HEK293T (cell line): ENCODE measurements around the gene CADM1.

ENCODE experiments used
- BHLHE40 ChIP-seq: fragments of 450-650 bp; IDR thresholded peaks from 2 replicates; pipeline ENCODE4 v1.6.1; 2016; ENCODE audit warnings: mild to moderate bottlenecking, moderate library complexity, borderline replicate concordance
- CTBP1 ChIP-seq: fragments of 450-650 bp; IDR thresholded peaks from 2 replicates; pipeline ENCODE4 v1.6.1; 2016; ENCODE audit warnings: borderline replicate concordance
- ELF4 ChIP-seq: fragments of 450-650 bp; IDR thresholded peaks from 2 replicates; pipeline ENCODE4 v1.6.1; 2017; ENCODE audit warnings: antibody characterized with exemption
- FOXA1 ChIP-seq: fragments of 450-650 bp; IDR thresholded peaks from 2 replicates; pipeline ENCODE4 v1.6.1; 2016; ENCODE audit warnings: mild to moderate bottlenecking
- FOXK2 ChIP-seq: fragments of 450-650 bp; IDR thresholded peaks from 2 replicates; pipeline ENCODE4 v1.6.1; 2016; ENCODE audit warnings: mild to moderate bottlenecking
- FOXM1 ChIP-seq: fragments of 450-650 bp; IDR thresholded peaks from 2 replicates; pipeline ENCODE4 v1.6.1; 2017; ENCODE audit warnings: mild to moderate bottlenecking, borderline replicate concordance
- HDGF ChIP-seq: fragments of 450-650 bp; IDR thresholded peaks from 2 replicates; pipeline ENCODE4 v1.6.1; 2017; ENCODE audit warnings: antibody characterized with exemption, borderline replicate concordance
- L3MBTL2 ChIP-seq: fragments of 450-650 bp; conservative IDR thresholded peaks from 2 replicates; pipeline ENCODE4 v1.6.1; 2016; ENCODE audit warnings: mild to moderate bottlenecking
- LEF1 ChIP-seq: fragments of 450-650 bp; IDR thresholded peaks from 2 replicates; pipeline ENCODE4 v1.6.1; 2017; ENCODE audit warnings: mild to moderate bottlenecking, borderline replicate concordance
- NFRKB ChIP-seq: fragments of 450-650 bp; IDR thresholded peaks from 2 replicates; pipeline ENCODE4 v1.6.1; 2016; ENCODE audit warnings: mild to moderate bottlenecking, moderate library complexity
- PKNOX1 ChIP-seq: fragments of 450-650 bp; IDR thresholded peaks from 2 replicates; pipeline ENCODE4 v1.6.1; 2016
- SP1 ChIP-seq: fragments of 450-650 bp; IDR thresholded peaks from 2 replicates; pipeline ENCODE4 v1.6.1; 2017
- SUZ12 ChIP-seq: fragments of 450-650 bp; IDR thresholded peaks from 2 replicates; pipeline ENCODE4 v1.6.1; 2016; ENCODE audit warnings: mild to moderate bottlenecking
- TARDBP ChIP-seq: fragments of 450-650 bp; IDR thresholded peaks from 2 replicates; pipeline ENCODE4 v1.6.1; 2016

- TF ChIP-seq ELF4, result no peak
- TF ChIP-seq SUZ12, result no peak
- no peak for TF ChIP-seq CTBP1
- TF ChIP-seq BHLHE40, result no peak
- no peak for TF ChIP-seq SP1
- no peak for TF ChIP-seq LEF1
- no peak for TF ChIP-seq FOXM1
- no peak for TF ChIP-seq TARDBP
- no peak for TF ChIP-seq FOXA1
- TF ChIP-seq NFRKB, result no peak
- no peak for TF ChIP-seq L3MBTL2
- TF ChIP-seq PKNOX1, result no peak
- no peak for TF ChIP-seq HDGF
- no peak for TF ChIP-seq FOXK2
These were observed 45.3 kb downstream of the CADM1 start for GRCh38 chr11:115458877-115459276.
